Spleen (tissue), 11 donors: ENCODE results near the gene DVL2. TPM values are rescaled to one million over a fixed set of nuclear protein-coding genes. Genes with fewer than 3 reads are reported as not detected.

ENCODE experiments used
- DNase-seq: peaks from one replicate; pipeline ENCODE4 v3.0.0-alpha.2; 2020
- H3K27ac ChIP-seq, 8 donors: fragments of 200-600 bp; sonication (generic) in 7 of 8; 1 replicate in 4 of 8; 2 replicates in 4 of 8; pipeline versions ENCODE4 v1.5.0 to v1.8.0; 2016 to 2021; ENCODE audit warnings: inconsistent platforms in 4 of 8, mild to moderate bottlenecking in 4 of 8, moderate library complexity in 1 of 8
- H3K27me3 ChIP-seq, 7 donors: fragments of 200-600 bp; sonication (generic) in 6 of 7; replicated peaks in 1 of 7; 1 replicate in 4 of 7; 2 replicates in 3 of 7; pipeline versions ENCODE4 v1.5.0 to v1.8.0; 2016 to 2021; ENCODE audit warnings: inconsistent platforms in 3 of 7, mild to moderate bottlenecking in 1 of 7
- H3K36me3 ChIP-seq, 6 donors: fragments of 200-600 bp; sonication (generic) in 5 of 6; 1 replicate in 4 of 6; 2 replicates in 2 of 6; pipeline versions ENCODE4 v1.5.0 to v1.8.0; 2016 to 2021; ENCODE audit warnings: inconsistent platforms in 2 of 6
- H3K4me1 ChIP-seq, 6 donors: fragments of 200-600 bp; sonication (generic) in 5 of 6; 1 replicate in 3 of 6; 2 replicates in 3 of 6; pipeline versions ENCODE4 v1.5.0 to v1.8.0; 2016 to 2021; ENCODE audit warnings: inconsistent platforms in 3 of 6
- H3K4me3 ChIP-seq, 8 donors: fragments of 200-600 bp; sonication (generic) in 7 of 8; 1 replicate in 4 of 8; 2 replicates in 4 of 8; pipeline versions ENCODE4 v1.5.0 to v1.8.0; 2016 to 2021; ENCODE audit warnings: inconsistent platforms in 4 of 8, mild to moderate bottlenecking in 4 of 8, moderate library complexity in 2 of 8
- H3K9me3 ChIP-seq, 8 donors: fragments of 200-600 bp; sonication (generic) in 7 of 8; 1 replicate in 4 of 8; 2 replicates in 4 of 8; pipeline versions ENCODE4 v1.5.0 to v1.8.0; 2016 to 2021; ENCODE audit warnings: inconsistent platforms in 4 of 8
- CTCF ChIP-seq, 11 experiments: fragments of 200-600 bp in 7 of 11; fragments of 450-650 bp in 4 of 11; sonication (generic) in 4 of 11; IDR thresholded peaks in 8 of 11; conservative IDR thresholded peaks in 3 of 11; 1 replicate in 7 of 11; 2 replicates in 4 of 11; pipeline versions ENCODE4 v1.4.0 to v1.8.0; 2016 to 2021; ENCODE audit warnings: antibody characterized with exemption in 11 of 11, inconsistent platforms in 4 of 11, mild to moderate bottlenecking in 1 of 11
- POLR2A ChIP-seq, 3 donors: fragments of 450-650 bp; IDR thresholded peaks; one replicate each; pipeline ENCODE4 v1.5.1; 2017; ENCODE audit warnings: antibody characterized with exemption in 3 of 3, mild to moderate bottlenecking in 1 of 3
- POLR2AphosphoS5 ChIP-seq, 3 donors: sonication (generic); formaldehyde crosslinking; IDR thresholded peaks; one replicate each; pipeline ENCODE4 v1.5.1; 2017; ENCODE audit warnings: antibody characterized with exemption in 3 of 3
- WGBS, 5 donors: extraction: QIAGEN DNeasy Blood & Tissue Kit in 3 of 5; methylation state at CpG; one replicate each; pipeline versions ENCODE4 v1.1.5 to v1.1.7; 2013 to 2018; 5-methylcytosine and 5-hydroxymethylcytosine counted together
- intact Hi-C: fragments of 100-400 bp; cut with DNase I; formaldehyde crosslinking; loops from one replicate; pipeline ENCODE4 v1.15.0; 2023; ENCODE audit warnings: low total_unique reads
- polyA plus RNA-seq, 3 donors: library from polyadenylated mRNA; stranded (reverse); fragments of 200-250 nt; gene quantifications; one replicate each; pipeline ENCODE4 v1.2.1, GENCODE V29; 2013
- total RNA-seq, 7 donors: library from RNA; depleted of rRNA in 3 of 7; stranded (reverse); fragments of >200 nt in 3 of 7; fragmentation: NEBNext Ultra II Directional in 4 of 7; extraction: Animal tissue kit (Norgen Biotek cat#: 25700) in 4 of 7; gene quantifications; one replicate each; pipeline versions ENCODE4 v1.1.0 to v1.2.1, GENCODE V29; 2016 to 2021
- donor health status: healthy with polysubstance abuse.
- donor health status: DM: no; HTN: no; CAD: no; lungs with moderate emphysema.
- donor health status: DM: no; HTN: no; CAD: no.
- donor health status: Bipolar disorder and iron deficiency.
- donor health status: healthy.
- donor health status: DM: no; HTN: no; CAD: no.
- donor health status: DM: yes; HTN: yes; CAD: no.

Gene DVL2
- total and polyA plus RNA-seq, 10 donors, result 9.8 to 48.0 (median 37.7) TPM

DNA sequence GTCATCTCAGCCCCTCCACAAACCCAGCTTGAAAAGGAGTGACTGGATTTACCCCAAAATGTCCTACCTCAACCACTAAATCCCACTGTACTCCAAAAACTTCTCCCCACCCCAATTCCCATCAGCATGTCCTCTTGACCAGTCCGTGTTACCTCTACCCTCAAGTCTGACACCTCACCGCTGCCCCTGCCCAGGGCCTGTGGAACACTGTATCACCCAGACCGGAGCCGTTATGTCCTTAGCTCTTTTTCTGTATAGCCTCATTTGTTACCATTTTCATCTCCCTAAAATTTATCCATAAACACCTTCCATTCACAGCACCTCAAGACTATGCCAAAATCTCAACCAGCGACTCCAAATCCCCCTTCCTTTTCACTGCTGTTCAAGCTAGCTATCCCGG is 2.5 kb upstream of the DVL2 start:
- H3K27me3 ChIP-seq, result no peaks in the 10 kb centered on the region
- peaks cover 31 to 80% (median 72%) of the 10 kb centered on the region in 6 donors for H3K4me1 ChIP-seq
- intact Hi-C loops, result no loop called here
- peaks cover 0 to 42% (median 30%) of the 10 kb centered on the region in 6 donors for H3K36me3 ChIP-seq
- TF ChIP-seq POLR2A (IDR thresholded peaks at IDR 0.05) (no peak), POLR2AphosphoS5 (IDR thresholded peaks at IDR 0.05) (no peak), CTCF (IDR thresholded peaks at IDR 0.05 in 8 of 11, conservative IDR thresholded peaks at IDR 0.05 in 3 of 11) (no peak)
- no peaks in the 10 kb centered on the region for H3K9me3 ChIP-seq
- DNase-seq, result peak; percentile 78
- peak overlapping the region in 1 of 8 donors; percentile 99 for H3K4me3 ChIP-seq
- 87 to 96% (median 88%) methylated on average over 6 of the region's 6 CpGs for WGBS, 5 donors
- peak overlapping the region in 7 of 8 donors; percentile 63 to 99 (median 96) for H3K27ac ChIP-seq

- no peaks in the 10 kb centered on the region for H3K9me3 ChIP-seq
- H3K4me1 ChIP-seq, result peaks cover 25 to 80% (median 69%) of the 10 kb centered on the region in 6 donors
- peaks cover 0 to 37% (median 27%) of the 10 kb centered on the region in 6 donors for H3K36me3 ChIP-seq
- TF ChIP-seq CTCF (IDR thresholded peaks at IDR 0.05 in 8 of 11, conservative IDR thresholded peaks at IDR 0.05 in 3 of 11) (no peak), POLR2AphosphoS5 (IDR thresholded peaks at IDR 0.05) (peak; percentile 23 to 44 (median 24))
- no peak overlapping the region for H3K4me3 ChIP-seq
- DNase-seq, result peak; percentile 75
- WGBS, 5 donors, result 82 to 92% (median 87%) methylated on average over 20 to 22 of the region's 22 CpGs
- H3K27ac ChIP-seq, result peak overlapping the region in 4 of 8 donors; percentile 81 to 99 (median 94)
- intact Hi-C loops, result no loop called here
- no peaks in the 10 kb centered on the region for H3K27me3 ChIP-seq
Observed at GRCh38 chr17:7235693-7236665, 1.7 kb upstream of the DVL2 start.

GRCh38 chr17:7233701-7234082 is 625 bp downstream of the DVL2 start:
- Histone ChIP-seq H3K4me1 (peaks cover 12 to 68% (median 57%) of the 10 kb centered on the region in 6 donors), H3K27me3 (no peaks in the 10 kb centered on the region), H3K9me3 (no peaks in the 10 kb centered on the region), H3K27ac (peak overlapping the region; percentile 69 to 94 (median 88)), H3K36me3 (peaks cover 0 to 46% (median 35%) of the 10 kb centered on the region in 6 donors), H3K4me3 (peak overlapping the region; percentile 67 to 97 (median 82))
- 1 to 3% (median 2%) methylated on average over 9 of the region's 9 CpGs for WGBS, 5 donors
- intact Hi-C loops, result no loop called here
- no peak for TF ChIP-seq POLR2AphosphoS5 (IDR thresholded peaks at IDR 0.05)
- TF ChIP-seq POLR2A (IDR thresholded peaks at IDR 0.05), result no peak
- no peak for TF ChIP-seq CTCF (IDR thresholded peaks at IDR 0.05 in 8 of 11, conservative IDR thresholded peaks at IDR 0.05 in 3 of 11)
- no peak for DNase-seq

- no peaks in the 10 kb centered on the region for H3K9me3 ChIP-seq
- peak overlapping the region in 1 of 8 donors; percentile 85 for H3K4me3 ChIP-seq
- H3K4me1 ChIP-seq, result peaks cover 10 to 62% (median 50%) of the 10 kb centered on the region in 6 donors
- TF ChIP-seq POLR2AphosphoS5 (IDR thresholded peaks at IDR 0.05) (no peak), POLR2A (IDR thresholded peaks at IDR 0.05) (no peak), CTCF (IDR thresholded peaks at IDR 0.05 in 8 of 11, conservative IDR thresholded peaks at IDR 0.05 in 3 of 11) (no peak)
- H3K36me3 ChIP-seq, result peaks cover 0 to 60% (median 50%) of the 10 kb centered on the region in 6 donors
- H3K27me3 ChIP-seq, result no peaks in the 10 kb centered on the region
- 81 to 89% (median 83%) methylated on average over 5 of the region's 5 CpGs for WGBS, 5 donors
- DNase-seq, result no peak
- H3K27ac ChIP-seq, result no peak overlapping the region
- intact Hi-C loops, result no loop called here
Observed at GRCh38 chr17:7232114-7232513, 2.2 kb downstream of the DVL2 start.
